Measurements from ENCODE around the gene TNFSF11. TPM values are rescaled to one million over a fixed set of nuclear protein-coding genes. Genes with fewer than 3 reads are reported as not detected.

The TNFSF11 gene, protein sequence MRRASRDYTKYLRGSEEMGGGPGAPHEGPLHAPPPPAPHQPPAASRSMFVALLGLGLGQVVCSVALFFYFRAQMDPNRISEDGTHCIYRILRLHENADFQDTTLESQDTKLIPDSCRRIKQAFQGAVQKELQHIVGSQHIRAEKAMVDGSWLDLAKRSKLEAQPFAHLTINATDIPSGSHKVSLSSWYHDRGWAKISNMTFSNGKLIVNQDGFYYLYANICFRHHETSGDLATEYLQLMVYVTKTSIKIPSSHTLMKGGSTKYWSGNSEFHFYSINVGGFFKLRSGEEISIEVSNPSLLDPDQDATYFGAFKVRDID
- 0.16 TPM in 1 of 2 replicates, not detected in the other for total RNA-seq

DNA sequence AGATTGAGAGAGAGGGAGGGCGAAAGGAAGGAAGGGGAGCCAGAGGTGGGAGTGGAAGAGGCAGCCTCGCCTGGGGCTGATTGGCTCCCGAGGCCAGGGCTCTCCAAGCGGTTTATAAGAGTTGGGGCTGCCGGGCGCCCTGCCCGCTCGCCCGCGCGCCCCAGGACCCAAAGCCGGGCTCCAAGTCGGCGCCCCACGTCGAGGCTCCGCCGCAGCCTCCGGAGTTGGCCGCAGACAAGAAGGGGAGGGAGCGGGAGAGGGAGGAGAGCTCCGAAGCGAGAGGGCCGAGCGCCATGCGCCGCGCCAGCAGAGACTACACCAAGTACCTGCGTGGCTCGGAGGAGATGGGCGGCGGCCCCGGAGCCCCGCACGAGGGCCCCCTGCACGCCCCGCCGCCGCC is at the start of gene TNFSF11:
TSS of gene TNFSF11 (plus strand) at position 142 of the 400 bp plus-strand sequence. CDS start at position 294, 152 bp downstream.

Other genes with a start within 250 kb of the TNFSF11 start
- gene FAM216B, start 207.4 kb downstream of the TNFSF11 start, total RNA-seq, result not detected in 2 replicates

All from hair follicle dermal papilla cell (primary cell).